ENCODE results near the gene COL4A2.

- peak; percentile 15 to 30 for TF ChIP-seq POLR2A (IDR thresholded peaks at IDR 0.05)
- TF ChIP-seq, protein P1, sequence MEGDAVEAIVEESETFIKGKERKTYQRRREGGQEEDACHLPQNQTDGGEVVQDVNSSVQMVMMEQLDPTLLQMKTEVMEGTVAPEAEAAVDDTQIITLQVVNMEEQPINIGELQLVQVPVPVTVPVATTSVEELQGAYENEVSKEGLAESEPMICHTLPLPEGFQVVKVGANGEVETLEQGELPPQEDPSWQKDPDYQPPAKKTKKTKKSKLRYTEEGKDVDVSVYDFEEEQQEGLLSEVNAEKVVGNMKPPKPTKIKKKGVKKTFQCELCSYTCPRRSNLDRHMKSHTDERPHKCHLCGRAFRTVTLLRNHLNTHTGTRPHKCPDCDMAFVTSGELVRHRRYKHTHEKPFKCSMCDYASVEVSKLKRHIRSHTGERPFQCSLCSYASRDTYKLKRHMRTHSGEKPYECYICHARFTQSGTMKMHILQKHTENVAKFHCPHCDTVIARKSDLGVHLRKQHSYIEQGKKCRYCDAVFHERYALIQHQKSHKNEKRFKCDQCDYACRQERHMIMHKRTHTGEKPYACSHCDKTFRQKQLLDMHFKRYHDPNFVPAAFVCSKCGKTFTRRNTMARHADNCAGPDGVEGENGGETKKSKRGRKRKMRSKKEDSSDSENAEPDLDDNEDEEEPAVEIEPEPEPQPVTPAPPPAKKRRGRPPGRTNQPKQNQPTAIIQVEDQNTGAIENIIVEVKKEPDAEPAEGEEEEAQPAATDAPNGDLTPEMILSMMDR (IDR thresholded peaks at IDR 0.05 in 4 of 5, conservative IDR thresholded peaks at IDR 0.05 in 1 of 5), result no peak
Observed at GRCh38 chr13:110307767-110308655, 927 bp downstream of the COL4A2 start.
